HG03520 (cell line): ENCODE results near the gene BHLHE40.
A peak's percentile ranks its signal among the peaks of the same experiment; 100 is the strongest.

ENCODE experiments used
- ATAC-seq: cut with Tn5 transposase; IDR thresholded peaks from one replicate; pipeline ENCODE4 v1.9.1; 2021; ENCODE audit warnings: mild to moderate bottlenecking, moderate library complexity; ENCODE audit not compliant: unreplicated experiment

Gene BHLHE40

GRCh38 chr3:4982773-4983738, 3.8 kb downstream of the BHLHE40 start:
- no peak for ATAC-seq

DNA sequence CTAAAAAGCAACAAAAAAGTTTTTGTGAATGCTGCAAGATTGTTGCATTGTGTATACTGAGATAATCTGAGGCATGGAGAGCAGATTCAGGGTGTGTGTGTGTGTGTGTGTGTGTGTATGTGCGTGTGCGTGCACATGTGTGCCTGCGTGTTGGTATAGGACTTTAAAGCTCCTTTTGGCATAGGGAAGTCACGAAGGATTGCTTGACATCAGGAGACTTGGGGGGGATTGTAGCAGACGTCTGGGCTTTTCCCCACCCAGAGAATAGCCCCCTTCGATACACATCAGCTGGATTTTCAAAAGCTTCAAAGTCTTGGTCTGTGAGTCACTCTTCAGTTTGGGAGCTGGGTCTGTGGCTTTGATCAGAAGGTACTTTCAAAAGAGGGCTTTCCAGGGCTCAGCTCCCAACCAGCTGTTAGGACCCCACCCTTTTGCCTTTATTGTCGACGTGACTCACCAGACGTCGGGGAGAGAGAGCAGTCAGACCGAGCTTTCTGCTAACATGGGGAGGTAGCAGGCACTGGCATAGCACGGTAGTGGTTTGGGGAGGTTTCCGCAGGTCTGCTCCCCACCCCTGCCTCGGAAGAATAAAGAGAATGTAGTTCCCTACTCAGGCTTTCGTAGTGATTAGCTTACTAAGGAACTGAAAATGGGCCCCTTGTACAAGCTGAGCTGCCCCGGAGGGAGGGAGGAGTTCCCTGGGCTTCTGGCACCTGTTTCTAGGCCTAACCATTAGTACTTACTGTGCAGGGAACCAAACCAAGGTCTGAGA, 4.7 kb downstream of the BHLHE40 start:
- ATAC-seq = peak; percentile 41

DNA sequence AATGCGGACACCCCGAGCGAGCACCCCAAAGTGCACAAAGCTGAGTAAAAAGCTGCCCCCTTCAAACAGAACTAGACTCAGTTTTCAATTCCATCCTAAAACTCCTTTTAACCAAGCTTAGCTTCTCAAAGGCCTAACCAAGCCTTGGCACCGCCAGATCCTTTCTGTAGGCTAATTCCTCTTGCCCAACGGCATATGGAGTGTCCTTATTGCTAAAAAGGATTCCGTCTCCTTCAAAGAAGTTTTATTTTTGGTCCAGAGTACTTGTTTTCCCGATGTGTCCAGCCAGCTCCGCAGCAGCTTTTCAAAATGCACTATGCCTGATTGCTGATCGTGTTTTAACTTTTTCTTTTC, 5.3 kb downstream of the BHLHE40 start:
- no peak for ATAC-seq

DNA sequence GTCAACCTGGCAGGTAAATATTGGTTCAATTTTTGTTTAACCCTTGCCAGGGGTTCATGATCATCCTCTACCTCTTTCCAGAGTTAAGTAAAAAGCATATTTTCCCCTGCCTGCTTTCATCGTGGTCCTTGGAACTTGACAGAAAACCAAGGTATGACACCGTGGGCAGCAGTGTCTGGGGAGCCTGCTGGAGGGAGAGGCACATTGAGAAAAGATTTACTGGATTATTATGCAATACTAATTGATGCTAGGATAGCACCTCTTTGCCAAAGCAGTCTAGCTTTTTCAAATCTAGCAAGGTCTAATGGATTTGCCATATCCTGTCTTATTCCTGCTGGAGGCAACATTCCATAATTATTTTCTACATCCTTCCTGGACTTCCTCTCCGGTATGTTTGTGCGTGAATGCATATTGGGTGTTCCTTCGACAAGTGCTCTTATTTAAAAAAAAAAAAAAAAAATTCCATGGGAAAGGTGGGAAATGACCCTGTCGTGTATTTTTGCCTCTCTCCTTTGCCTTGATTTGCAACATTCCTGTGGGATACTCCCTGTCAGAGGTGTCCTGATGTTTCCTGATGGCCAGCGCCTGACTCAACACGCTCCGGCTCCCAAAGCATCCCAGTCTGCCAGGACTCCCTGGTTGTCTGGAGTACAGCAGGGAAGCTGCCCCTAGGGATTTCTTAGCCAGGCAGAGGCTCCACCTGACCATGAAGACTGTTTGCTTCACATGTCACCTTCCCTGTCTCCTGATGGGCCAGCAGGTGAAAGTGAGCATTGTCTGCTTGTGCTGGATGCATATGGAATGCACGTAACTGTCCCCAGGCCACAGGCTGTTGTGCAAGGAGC, 6.3 kb downstream of the BHLHE40 start:
- ATAC-seq = no peak

- peak; percentile 22 for ATAC-seq
Observed at GRCh38 chr3:4986175-4986781, 7.0 kb downstream of the BHLHE40 start.

DNA sequence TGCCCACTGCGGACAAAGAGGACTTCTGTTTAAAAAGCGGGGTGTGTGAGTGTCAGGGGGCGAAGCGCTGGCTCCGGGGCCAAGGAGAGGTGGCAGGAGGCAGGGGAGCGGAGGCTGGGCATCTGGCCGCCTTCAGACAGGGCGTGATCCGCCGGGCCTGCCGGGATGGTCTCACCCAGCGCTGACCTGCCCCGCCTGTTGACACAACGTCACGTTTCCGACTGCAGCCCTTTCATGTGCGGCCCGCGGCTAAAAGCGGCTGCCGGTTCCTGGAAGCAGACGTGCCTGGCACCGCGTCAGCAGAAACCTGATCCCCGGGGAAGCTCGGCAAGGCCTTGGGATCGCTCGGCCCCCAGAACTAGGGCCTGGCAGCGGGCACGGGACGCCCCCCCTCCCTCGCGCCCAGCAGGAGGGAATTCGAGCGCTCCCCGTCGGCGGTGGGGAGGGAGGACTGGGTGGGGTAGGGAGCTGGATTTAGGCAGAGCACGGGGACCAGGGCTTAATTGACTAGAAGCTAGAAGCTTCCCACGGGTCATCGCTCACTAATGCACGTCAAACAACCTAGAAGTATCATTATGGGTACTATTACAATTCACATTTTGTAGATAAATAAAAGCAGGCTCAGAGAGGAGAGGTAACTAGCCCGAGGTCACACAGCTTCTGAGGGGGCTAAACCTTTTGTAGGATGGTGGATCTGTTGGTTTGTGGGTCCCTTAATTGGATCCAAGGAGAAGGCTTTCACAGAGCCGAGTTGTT, 7.7 kb downstream of the BHLHE40 start:
- peak; percentile 59 for ATAC-seq

DNA sequence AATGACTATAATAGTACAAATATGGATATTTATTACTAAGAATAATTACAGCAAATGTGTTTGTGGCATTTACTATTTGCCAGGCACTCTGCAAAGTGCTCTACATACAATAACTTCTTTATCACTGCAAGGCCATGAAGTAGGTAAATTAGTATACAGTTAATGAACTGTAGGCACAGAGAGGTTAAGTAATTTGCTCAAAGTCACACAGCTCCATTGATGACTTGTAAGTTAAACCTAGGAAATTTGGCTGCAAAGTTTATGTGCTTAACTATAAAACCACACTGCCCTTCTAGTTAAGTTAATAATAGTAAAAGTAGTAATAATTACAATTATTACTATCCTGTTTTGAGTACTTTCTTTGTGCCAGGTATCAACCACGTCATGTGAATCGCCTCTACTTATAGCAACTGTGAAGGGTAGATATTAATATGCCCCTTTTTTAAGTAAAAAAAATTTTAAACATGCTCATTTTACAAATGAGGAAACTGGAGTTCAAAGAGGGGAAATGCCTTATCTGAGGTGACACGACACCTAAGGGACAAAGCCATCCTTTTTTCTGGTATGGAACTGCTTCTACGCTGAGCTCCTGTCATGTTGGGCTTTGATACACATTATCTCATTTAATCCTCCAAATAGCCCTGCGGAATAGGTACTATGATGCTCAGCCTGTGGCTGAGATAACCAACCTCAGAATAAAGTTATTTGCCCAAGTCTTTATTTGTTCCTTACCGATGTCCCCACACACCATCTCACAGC, 8.5 kb downstream of the BHLHE40 start:
- ATAC-seq = no peak

GRCh38 chr3:4988983-4989834, 10.0 kb downstream of the BHLHE40 start:
- no peak for ATAC-seq

DNA sequence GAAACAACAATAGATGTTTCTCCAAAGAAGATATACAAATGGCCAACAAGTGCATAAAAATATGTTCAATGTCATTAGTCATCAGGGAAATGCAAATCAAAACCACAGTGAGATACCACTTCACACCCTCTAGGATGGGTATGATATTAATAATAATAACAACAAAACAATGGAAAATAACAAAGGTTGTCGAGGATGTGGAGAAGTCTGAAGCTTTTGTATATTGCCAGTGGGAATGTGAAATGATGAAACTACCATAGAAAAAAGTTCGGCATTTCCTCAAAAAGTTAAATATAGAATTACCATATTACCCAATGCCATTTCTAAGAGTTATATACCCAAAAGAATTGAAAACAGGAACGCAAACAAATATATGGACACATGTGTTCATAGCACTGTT, 10.8 kb downstream of the BHLHE40 start:
- no peak for ATAC-seq

DNA sequence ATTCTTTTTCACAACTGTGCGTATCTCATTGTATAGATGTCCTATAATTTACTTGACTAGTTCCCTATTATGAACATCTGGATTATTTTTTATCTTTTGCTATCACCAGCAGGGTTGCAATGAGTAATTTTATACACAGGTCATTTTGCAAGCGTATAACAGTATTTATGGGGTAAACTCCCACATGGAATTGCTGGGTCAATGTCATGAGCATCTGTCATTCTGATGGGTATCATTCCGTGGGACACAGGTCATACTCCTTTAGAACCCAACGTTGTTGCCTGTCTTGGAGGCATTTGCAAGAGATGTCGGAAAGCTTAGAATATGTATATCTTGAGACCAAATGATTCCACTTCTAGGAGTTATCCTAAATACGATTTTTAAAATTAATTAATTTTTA, 12.9 kb downstream of the BHLHE40 start:
- ATAC-seq = no peak

DNA sequence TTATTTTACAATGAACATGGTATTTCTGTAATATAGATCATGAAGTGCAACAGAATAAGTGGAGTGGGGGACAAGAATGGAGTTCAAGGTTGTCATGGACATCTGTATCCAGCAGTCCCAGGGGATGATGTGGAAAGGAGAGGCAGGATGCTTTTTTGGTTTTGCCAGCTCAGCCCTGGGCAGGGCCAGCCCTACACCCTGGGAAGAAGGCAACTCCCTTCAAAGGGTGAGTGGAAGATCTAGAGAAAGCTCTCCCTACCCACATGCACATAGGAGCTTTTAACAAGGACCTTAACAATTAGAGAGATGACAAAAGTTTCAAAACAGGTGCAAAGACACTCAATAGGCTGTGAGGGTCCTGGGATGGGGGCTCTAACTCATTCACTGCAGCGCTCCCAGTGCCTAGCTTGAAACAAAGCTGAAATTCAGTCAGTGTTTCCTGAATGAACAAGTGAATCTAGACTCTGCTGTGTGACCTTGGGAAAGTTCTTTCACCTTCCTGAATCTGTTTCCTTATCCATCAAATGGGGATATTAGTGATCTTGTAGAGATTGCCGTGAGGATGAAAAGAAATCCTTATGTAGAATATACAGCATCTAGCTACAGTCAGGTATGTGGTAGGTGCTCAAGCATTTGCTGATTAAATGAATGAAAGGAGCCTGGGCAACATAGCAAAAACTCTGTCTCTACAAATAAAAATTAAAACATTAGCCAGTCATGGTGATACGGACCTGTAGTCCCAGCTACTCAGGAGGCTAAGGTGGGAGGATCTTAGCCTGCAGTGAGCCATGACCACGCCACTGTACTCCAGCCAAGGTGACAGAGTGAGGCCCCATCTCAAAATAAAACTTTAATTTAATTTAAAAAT, 14.3 kb downstream of the BHLHE40 start:
- no peak for ATAC-seq

GRCh38 chr3:4994144-4994730, 15.0 kb downstream of the BHLHE40 start:
- no peak for ATAC-seq

- ATAC-seq = no peak
Observed at GRCh38 chr3:4994823-4995499, 15.7 kb downstream of the BHLHE40 start.

DNA sequence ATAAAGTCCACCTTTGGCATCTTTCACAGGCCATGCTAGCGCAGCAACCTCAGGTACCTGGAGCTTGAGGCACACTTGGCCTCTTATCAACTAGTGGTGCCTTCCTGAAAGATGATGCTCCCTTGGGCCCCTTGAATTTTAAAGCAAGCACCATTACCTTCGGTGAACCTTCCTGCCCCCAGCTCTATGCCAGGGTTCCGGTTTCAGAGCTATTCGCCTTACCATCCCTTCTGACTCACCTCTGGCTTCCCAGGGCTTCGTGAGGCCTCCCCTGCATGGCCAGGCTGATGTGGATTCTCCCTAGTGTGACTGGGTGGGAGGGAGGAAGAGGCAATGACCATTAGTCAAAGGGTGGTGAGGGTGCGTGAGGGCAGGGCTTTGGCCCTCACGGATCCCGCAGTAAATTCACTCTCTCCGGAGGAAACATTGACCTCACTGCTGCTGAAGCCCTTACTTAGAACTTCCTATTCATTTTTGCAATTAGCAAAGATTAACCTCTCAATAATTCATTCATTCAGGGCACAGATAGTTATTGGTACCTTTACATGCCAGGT, 16.3 kb downstream of the BHLHE40 start:
- ATAC-seq = no peak

DNA sequence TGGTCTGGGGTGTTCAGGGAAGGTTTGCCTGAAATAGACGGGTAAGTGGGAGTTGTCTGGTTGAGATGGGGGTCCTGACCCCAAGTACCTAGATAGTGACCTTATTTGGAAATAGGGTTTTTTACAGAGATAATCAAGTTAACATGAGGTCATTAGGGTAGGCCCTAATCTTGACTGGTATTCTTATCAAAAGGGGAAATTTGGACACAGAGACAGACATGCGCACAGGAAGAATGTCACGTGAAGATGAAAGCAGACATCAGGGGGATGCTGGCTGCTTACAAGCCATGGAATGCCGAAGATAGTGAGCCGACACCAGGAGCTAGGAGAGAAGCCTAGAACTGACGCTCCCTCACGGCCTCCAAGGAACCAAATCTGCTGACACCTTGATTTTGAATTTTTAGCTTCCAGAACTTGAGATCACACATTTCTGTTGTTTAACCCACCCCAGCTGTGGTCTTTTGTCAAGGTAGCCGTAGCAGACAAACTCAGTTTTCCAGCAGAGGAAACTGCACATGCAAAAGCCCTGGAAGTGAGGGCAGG, 17.1 kb downstream of the BHLHE40 start:
- no peak for ATAC-seq

DNA sequence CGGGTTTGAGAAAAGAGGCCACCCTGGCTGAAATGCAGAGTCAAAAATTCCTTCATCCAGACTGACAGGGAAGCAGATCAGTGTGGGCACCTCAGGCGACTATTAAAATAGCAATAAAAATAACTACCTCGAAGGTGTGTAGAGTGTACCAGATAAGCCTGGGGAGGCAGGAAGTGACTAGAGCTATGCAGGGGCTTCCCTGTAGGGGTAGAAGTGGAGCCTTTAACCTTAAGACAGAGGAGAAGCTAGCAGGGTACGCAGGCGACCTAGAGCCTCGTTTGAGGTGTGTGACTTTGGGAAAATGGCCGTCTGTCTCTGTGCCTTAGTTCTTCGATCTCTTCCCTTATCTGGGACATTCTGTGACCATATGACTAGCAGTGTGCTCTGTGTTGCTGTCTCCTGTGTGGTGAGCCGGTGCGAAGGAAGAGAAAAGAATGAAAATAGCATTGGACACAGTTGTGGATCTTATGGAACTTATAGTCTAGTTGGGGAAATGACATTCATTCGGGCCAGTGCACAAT, 17.6 kb downstream of the BHLHE40 start:
- ATAC-seq = no peak
